Endothelial cell of umbilical vein (primary cell): Measurements from ENCODE around the gene SLC11A1. TPM values are rescaled to one million over a fixed set of nuclear protein-coding genes. Genes with fewer than 3 reads are reported as not detected.
A peak's percentile ranks its signal among the peaks of the same experiment; 100 is the strongest.

Experiments used
- BruUV-seq: library from RNA; stranded (reverse); fragments of 400-500 nt; replicated peaks from 2 replicates; lab custom pipeline; 2021; lab: Mats Ljungman, UMichigan
- CTCF ChIA-PET: fragments of 300-600, 350-600 bp; sonication (Branson Sonifier 250); formaldehyde crosslinking; loops from one replicate; lab custom pipeline; 2021; ENCODE audit warnings: antibody characterized with exemption, inconsistent platforms; lab: Charles Lee
- POLR2A ChIA-PET: fragments of 300-600, 350-600 bp; sonication (Branson Sonifier 250); formaldehyde crosslinking; loops from one replicate; lab custom pipeline; 2021; ENCODE audit warnings: antibody characterized with exemption, inconsistent platforms; lab: Charles Lee
- DNase-seq: peaks from one replicate; pipeline ENCODE4 v3.0.0-alpha.2; 2011; ENCODE audit warnings: low read depth, low spot score
- FAIRE-seq: peaks from 2 replicates; lab custom pipeline; 2011; peaks lifted over from hg19 to GRCh38; lab: Jason Lieb, UNC
- H2AFZ ChIP-seq: 2 replicates; pipeline ENCODE4 v1.6.0; 2012; ENCODE audit warnings: low read depth, low read length, control low read depth, inconsistent platforms
- H3K27ac ChIP-seq: 2 replicates; pipeline ENCODE4 v1.5.1; 2011; ENCODE audit warnings: low read depth, mild to moderate bottlenecking, control low read depth, low read length, moderate library complexity; ENCODE audit not compliant: insufficient read depth
- H3K27me3 ChIP-seq, 2 experiments: 2 replicates each; pipeline versions ENCODE4 v1.6.0 to v1.6.1; 2011; ENCODE audit warnings: low read length in 2 of 2, mixed read lengths in 1 of 2; ENCODE audit not compliant: control insufficient read depth in 2 of 2, insufficient read depth in 2 of 2
- H3K36me3 ChIP-seq, 2 experiments: 2 replicates in 1 of 2; 3 replicates in 1 of 2; pipeline ENCODE4 v1.5.1; 2011; ENCODE audit warnings: low read length in 2 of 2, mild to moderate bottlenecking in 1 of 2, moderate library complexity in 1 of 2; ENCODE audit not compliant: control insufficient read depth in 2 of 2, insufficient read depth in 2 of 2; ENCODE audit errors: extremely low read depth in 1 of 2
- H3K4me1 ChIP-seq: 3 replicates; pipeline ENCODE4 v1.5.1; 2011; ENCODE audit warnings: mild to moderate bottlenecking, low read length; ENCODE audit not compliant: control insufficient read depth, insufficient read depth; ENCODE audit errors: extremely low read depth
- H3K4me2 ChIP-seq: 2 replicates; pipeline ENCODE4 v1.6.1; 2011; ENCODE audit warnings: low read length, control low read depth, mixed read lengths; ENCODE audit not compliant: insufficient read depth
- H3K4me3 ChIP-seq, 3 experiments: fragments of 200-600 bp in 1 of 3; sonication (generic), shearing (Covaris generic) in 1 of 3; replicated peaks in 1 of 3; 2 replicates each; pipeline ENCODE4 v1.5.1; 2011 to 2016; ENCODE audit warnings: control low read depth in 3 of 3, low read length in 3 of 3, mild to moderate bottlenecking in 2 of 3, inconsistent platforms in 1 of 3, low read depth in 1 of 3, moderate library complexity in 1 of 3; ENCODE audit not compliant: insufficient read depth in 1 of 3
- H3K79me2 ChIP-seq: 2 replicates; pipeline ENCODE4 v1.6.0; 2012; ENCODE audit warnings: low read length, inconsistent platforms; ENCODE audit not compliant: control insufficient read depth, insufficient read depth
- H3K9ac ChIP-seq: replicated peaks from 2 replicates; pipeline ENCODE3; 2011; ENCODE audit warnings: low read length, control low read depth; ENCODE audit not compliant: insufficient read depth; ENCODE audit errors: extremely low read depth
- H3K9me1 ChIP-seq: replicated peaks from 3 replicates; pipeline ENCODE4 v1.6.0; 2011; ENCODE audit warnings: mild to moderate bottlenecking, low read length; ENCODE audit not compliant: control insufficient read depth, insufficient read depth; ENCODE audit errors: extremely low read depth
- H3K9me3 ChIP-seq: replicated peaks from 2 replicates; pipeline ENCODE4 v1.5.1; 2012; ENCODE audit warnings: low read length, inconsistent platforms; ENCODE audit not compliant: control insufficient read depth, insufficient read depth
- H4K20me1 ChIP-seq: replicated peaks from 2 replicates; pipeline ENCODE3; 2011; ENCODE audit warnings: mild to moderate bottlenecking, low read length; ENCODE audit not compliant: control insufficient read depth, insufficient read depth; ENCODE audit errors: extremely low read depth
- EZH2 ChIP-seq: IDR thresholded peaks from 2 replicates; pipeline ENCODE4 v1.6.1; 2012; ENCODE audit warnings: borderline replicate concordance, low read depth, mild to moderate bottlenecking, moderate library complexity, low read length, inconsistent platforms; ENCODE audit not compliant: severe bottlenecking
- FOS ChIP-seq: IDR thresholded peaks from 2 replicates; pipeline ENCODE4 v1.6.1; 2011; ENCODE audit warnings: mild to moderate bottlenecking, low read length, moderate library complexity, borderline replicate concordance; ENCODE audit not compliant: insufficient read depth
- GATA2 ChIP-seq: IDR thresholded peaks from 2 replicates; pipeline ENCODE4 v1.7.0; 2011; ENCODE audit warnings: low read depth, mild to moderate bottlenecking, moderate library complexity, mixed read lengths, low read length; ENCODE audit not compliant: insufficient read length, insufficient read depth
- JUN ChIP-seq: IDR thresholded peaks from 2 replicates; pipeline ENCODE4 v1.6.1; 2011; ENCODE audit warnings: borderline replicate concordance, low read depth; ENCODE audit not compliant: insufficient read length, insufficient read depth
- MAX ChIP-seq: IDR thresholded peaks from 2 replicates; pipeline ENCODE4 v1.6.1; 2011; ENCODE audit not compliant: insufficient read depth, insufficient read length
- MYC ChIP-seq: IDR thresholded peaks from one replicate; pipeline ENCODE4 v1.6.1; 2011; ENCODE audit warnings: mild to moderate bottlenecking, low read depth, low read length
- POLR2A ChIP-seq: IDR thresholded peaks from 2 replicates; pipeline ENCODE4 v1.6.1; 2012; ENCODE audit warnings: low read depth, mild to moderate bottlenecking, control low read depth, low read length
- POLR2AphosphoS5 ChIP-seq: IDR thresholded peaks from 2 replicates; pipeline ENCODE4 v1.6.1; 2012; ENCODE audit warnings: low read depth, mild to moderate bottlenecking, control low read depth, low read length, moderate library complexity; ENCODE audit not compliant: insufficient read depth
- dilution Hi-C: fragments of 300-500 bp; cut with MboI; formaldehyde crosslinking; loops from one replicate; pipeline ENCODE4 v1.15.0; 2019; ENCODE audit warnings: low sequenced_read_pairs; ENCODE audit not compliant: extremely low pct_ligation_motif_present
- intact Hi-C: fragments of 100-400 bp; cut with micrococcal nuclease; formaldehyde crosslinking; loops from one replicate; pipeline ENCODE4 v1.10.0; 2022
- polyA plus RNA-seq, 4 experiments: library from polyadenylated mRNA; depleted of rRNA in 3 of 4; stranded (reverse) in 3 of 4; unstranded in 1 of 4; fragments of >200 nt; gene quantifications; 2 replicates each; pipeline versions ENCODE4 v1.2.1 to v1.2.3, GENCODE V29; 2011 to 2012; ENCODE audit warnings: missing spikeins in 1 of 4
- total RNA-seq: library from RNA; stranded (reverse); gene quantifications from 2 replicates; pipeline ENCODE4 v1.2.3, GENCODE V29; 2021
- TF ChIP-seq, protein P1 (sequence below), 2 donors: IDR thresholded peaks; 1 replicate in 1 of 2; 2 replicates in 1 of 2; pipeline ENCODE4 v1.5.1; 2011; ENCODE audit warnings: low read length in 2 of 2, mild to moderate bottlenecking in 2 of 2, moderate library complexity in 2 of 2, control low read depth in 1 of 2, inconsistent platforms in 1 of 2, low read depth in 1 of 2; ENCODE audit not compliant: insufficient read depth in 1 of 2; ENCODE audit errors: extremely low read depth in 1 of 2

Gene SLC11A1
- total and polyA plus RNA-seq, 2 donors (not counting 3 experiments of a cell fraction or from before 2014, with no cell fraction given): 0.03 TPM; not detected in 1

- intact Hi-C loops (loop anchor here (2.0 kb wide), 2 partner anchors 20 to 44 kb away; no protein-coding TSS in a partner anchor), dilution Hi-C loops (no loop called here)
- Histone ChIP-seq H3K4me2 (peak overlapping the region; percentile 66), H3K27ac (no peak overlapping the region), H3K27me3 (no peaks in the 10 kb centered on the region), H3K9me1 (no peaks in the 10 kb centered on the region), H3K36me3 (no peaks in the 10 kb centered on the region), H4K20me1 (no peaks in the 10 kb centered on the region), H3K9me3 (no peaks in the 10 kb centered on the region), H3K4me3 (no peak overlapping the region), H3K79me2 (no peaks in the 10 kb centered on the region), H2AFZ (peak overlapping the region; percentile 81), H3K9ac (no peak overlapping the region), H3K4me1 (no peaks in the 10 kb centered on the region)
- ChIA-PET CTCF (interaction anchor here (0.9 to 1.2 kb wide), 2 partner anchors 10 to 29 kb away, joined by 4 read pairs; partner anchors contain the start of gene CATIP), POLR2A (no interaction called here)
- TF ChIP-seq MAX: no peak
- TF ChIP-seq POLR2AphosphoS5: no peak
- no peak for TF ChIP-seq FOS
- TF ChIP-seq EZH2: no peak
- TF ChIP-seq, protein P1, sequence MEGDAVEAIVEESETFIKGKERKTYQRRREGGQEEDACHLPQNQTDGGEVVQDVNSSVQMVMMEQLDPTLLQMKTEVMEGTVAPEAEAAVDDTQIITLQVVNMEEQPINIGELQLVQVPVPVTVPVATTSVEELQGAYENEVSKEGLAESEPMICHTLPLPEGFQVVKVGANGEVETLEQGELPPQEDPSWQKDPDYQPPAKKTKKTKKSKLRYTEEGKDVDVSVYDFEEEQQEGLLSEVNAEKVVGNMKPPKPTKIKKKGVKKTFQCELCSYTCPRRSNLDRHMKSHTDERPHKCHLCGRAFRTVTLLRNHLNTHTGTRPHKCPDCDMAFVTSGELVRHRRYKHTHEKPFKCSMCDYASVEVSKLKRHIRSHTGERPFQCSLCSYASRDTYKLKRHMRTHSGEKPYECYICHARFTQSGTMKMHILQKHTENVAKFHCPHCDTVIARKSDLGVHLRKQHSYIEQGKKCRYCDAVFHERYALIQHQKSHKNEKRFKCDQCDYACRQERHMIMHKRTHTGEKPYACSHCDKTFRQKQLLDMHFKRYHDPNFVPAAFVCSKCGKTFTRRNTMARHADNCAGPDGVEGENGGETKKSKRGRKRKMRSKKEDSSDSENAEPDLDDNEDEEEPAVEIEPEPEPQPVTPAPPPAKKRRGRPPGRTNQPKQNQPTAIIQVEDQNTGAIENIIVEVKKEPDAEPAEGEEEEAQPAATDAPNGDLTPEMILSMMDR (IDR thresholded peaks at IDR 0.05; ENCODE audit: extremely low read depth in 1 of 2, insufficient read depth in 1 of 2, low read depth in 1 of 2, low read length in 2 of 2): no peak
- TF ChIP-seq POLR2A: no peak
- TF ChIP-seq MYC: no peak
- no peak for TF ChIP-seq GATA2
- TF ChIP-seq JUN: no peak
- DNase-seq (no peak), FAIRE-seq (no peak)
- BruUV-seq: TSS peak; percentile 34
Measured at GRCh38 chr2:218366621-218367414, 15.3 kb upstream of the SLC11A1 start.
